Osteocyte (in vitro differentiated cells): Measurements from ENCODE around the gene FBH1. TPM values are rescaled to one million over a fixed set of nuclear protein-coding genes. Genes with fewer than 3 reads are reported as not detected.

Source experiments
- DNase-seq: peaks from one replicate; pipeline ENCODE4 v3.0.0; 2021; ENCODE audit warnings: mixed read lengths; ENCODE audit not compliant: unreplicated experiment; ENCODE audit errors: extremely low spot score
- H3K27ac Mint-ChIP-seq: one replicate; pipeline ENCODE4 v1.8.0; 2021; ENCODE audit warnings: mild to moderate bottlenecking, mixed read lengths; ENCODE audit not compliant: unreplicated experiment
- H3K27me3 Mint-ChIP-seq: one replicate; pipeline ENCODE4 v1.8.0; 2021; ENCODE audit warnings: mixed read lengths; ENCODE audit not compliant: unreplicated experiment
- H3K36me3 Mint-ChIP-seq: one replicate; pipeline ENCODE4 v1.8.0; 2021; ENCODE audit warnings: mixed read lengths; ENCODE audit not compliant: unreplicated experiment
- H3K4me1 Mint-ChIP-seq: one replicate; pipeline ENCODE4 v1.8.0; 2021; ENCODE audit warnings: mixed read lengths; ENCODE audit not compliant: unreplicated experiment
- H3K4me3 Mint-ChIP-seq: one replicate; pipeline ENCODE4 v1.8.0; 2021; ENCODE audit warnings: mild to moderate bottlenecking, moderate library complexity, mixed read lengths; ENCODE audit not compliant: unreplicated experiment
- H3K9me3 Mint-ChIP-seq: one replicate; pipeline ENCODE4 v1.8.0; 2021; ENCODE audit warnings: mixed read lengths; ENCODE audit not compliant: unreplicated experiment
- total RNA-seq: library from RNA; stranded (reverse); gene quantifications from 2 replicates; pipeline ENCODE4 v1.2.1, GENCODE V29; 2021
- TF ChIP-seq, protein P1 (sequence below): fragments of 200-600 bp; sonication (generic); IDR thresholded peaks from 2 replicates; pipeline ENCODE4 v1.5.0; 2021; ENCODE audit warnings: antibody characterized with exemption, mild to moderate bottlenecking, moderate library complexity

The FBH1 gene
- total RNA-seq, 1 donor from 2014 or later: 86.1 TPM

DNA sequence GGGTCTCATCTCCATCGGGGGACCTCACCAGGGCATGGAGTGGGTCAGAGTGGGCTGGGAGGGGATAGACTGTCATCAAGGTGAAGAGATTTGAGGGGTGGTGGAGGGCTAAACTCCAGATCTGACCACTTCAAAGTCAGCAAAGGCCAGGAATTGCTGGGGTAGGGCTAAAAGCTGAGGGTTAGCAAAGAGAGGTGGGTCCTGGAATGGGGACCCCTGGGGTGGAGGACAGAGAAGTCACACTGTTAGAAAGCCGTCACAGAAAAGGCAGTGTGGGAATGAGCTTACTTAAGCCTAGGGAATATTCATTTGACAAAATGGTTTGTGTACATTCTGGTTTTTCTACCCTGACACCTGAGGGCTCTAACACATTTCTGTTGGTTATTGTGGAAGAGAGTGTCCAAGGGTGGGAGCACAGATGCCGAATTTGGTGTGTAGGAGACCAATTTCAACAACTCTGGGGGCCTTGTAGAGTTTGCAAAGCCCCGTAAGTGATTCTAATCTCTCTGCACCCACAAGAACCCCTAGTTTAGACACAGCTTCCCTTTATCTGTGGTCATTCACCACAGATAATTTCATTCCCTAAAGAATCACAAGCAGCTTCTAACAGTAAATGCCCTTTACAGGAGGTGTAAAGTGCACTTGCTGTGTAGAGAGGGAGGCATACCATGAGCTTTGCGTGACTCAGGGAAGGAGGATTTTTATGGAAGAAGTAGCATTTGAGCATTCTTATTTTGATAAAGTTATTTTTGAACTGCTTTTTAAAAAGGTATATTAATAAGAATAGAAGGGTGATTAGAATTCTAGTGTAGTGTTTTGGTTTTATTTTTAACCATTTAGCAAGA, 6.4 kb downstream of the FBH1 start:
- Mint-ChIP-seq H3K9me3 (peaks cover 9% of the 10 kb centered on the region), H3K27ac (peak overlapping the region; percentile 29), H3K4me1 (peaks cover 17% of the 10 kb centered on the region), H3K4me3 (no peak overlapping the region), H3K27me3 (no peaks in the 10 kb centered on the region), H3K36me3 (peaks cover 37% of the 10 kb centered on the region)
- TF ChIP-seq, protein P1, sequence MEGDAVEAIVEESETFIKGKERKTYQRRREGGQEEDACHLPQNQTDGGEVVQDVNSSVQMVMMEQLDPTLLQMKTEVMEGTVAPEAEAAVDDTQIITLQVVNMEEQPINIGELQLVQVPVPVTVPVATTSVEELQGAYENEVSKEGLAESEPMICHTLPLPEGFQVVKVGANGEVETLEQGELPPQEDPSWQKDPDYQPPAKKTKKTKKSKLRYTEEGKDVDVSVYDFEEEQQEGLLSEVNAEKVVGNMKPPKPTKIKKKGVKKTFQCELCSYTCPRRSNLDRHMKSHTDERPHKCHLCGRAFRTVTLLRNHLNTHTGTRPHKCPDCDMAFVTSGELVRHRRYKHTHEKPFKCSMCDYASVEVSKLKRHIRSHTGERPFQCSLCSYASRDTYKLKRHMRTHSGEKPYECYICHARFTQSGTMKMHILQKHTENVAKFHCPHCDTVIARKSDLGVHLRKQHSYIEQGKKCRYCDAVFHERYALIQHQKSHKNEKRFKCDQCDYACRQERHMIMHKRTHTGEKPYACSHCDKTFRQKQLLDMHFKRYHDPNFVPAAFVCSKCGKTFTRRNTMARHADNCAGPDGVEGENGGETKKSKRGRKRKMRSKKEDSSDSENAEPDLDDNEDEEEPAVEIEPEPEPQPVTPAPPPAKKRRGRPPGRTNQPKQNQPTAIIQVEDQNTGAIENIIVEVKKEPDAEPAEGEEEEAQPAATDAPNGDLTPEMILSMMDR: no peak
- DNase-seq: no peak

DNA sequence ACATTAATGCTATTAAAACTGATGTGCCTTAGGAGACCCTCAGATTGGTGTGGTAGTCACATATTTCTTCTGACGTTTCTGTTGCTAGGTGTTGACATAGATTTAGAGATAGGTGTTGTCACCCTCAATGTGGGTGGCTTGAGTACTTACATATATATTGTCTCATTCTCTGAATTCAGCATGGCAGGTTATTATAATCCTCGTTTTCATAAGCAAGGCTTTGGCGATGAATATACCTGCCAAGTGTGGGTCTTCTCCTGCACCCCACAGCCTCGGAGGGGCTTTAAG, 7.0 kb downstream of the FBH1 start:
- Mint-ChIP-seq H3K9me3 (peaks cover 9% of the 10 kb centered on the region), H3K36me3 (peaks cover 37% of the 10 kb centered on the region)

DNA sequence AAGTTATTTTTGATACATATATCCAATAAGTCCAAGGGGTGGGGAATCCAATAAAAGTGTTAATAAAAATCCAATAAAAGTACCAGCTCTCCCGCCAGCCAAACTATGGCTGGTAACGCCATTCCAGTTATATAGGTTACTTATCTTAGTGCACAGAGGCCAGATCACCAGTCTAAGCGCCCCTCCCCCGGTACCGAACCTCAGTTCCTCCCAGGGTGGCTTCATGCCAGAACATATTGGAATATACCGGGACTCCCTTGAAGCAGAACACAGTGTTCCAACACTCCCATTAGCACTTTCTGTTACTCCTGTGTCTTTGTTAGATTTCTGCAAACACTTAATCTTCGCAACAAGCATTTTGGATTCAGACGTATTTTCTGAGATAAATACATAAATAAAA, 7.5 kb downstream of the FBH1 start:
- Mint-ChIP-seq H3K27me3 (no peaks in the 10 kb centered on the region), H3K4me1 (peaks cover 7% of the 10 kb centered on the region), H3K36me3 (peaks cover 37% of the 10 kb centered on the region), H3K4me3 (no peak overlapping the region), H3K9me3 (peaks cover 9% of the 10 kb centered on the region), H3K27ac (no peak overlapping the region)
- no peak for DNase-seq
- TF ChIP-seq, protein P1: no peak

More for the DNA sequence above, 7.0 kb downstream of the FBH1 start:
- no peaks in the 10 kb centered on the region for H3K27me3 Mint-ChIP-seq
- TF ChIP-seq, protein P1: no peak
- no peak overlapping the region for H3K4me3 Mint-ChIP-seq
- DNase-seq: no peak
- peaks cover 12% of the 10 kb centered on the region for H3K4me1 Mint-ChIP-seq
- no peak overlapping the region for H3K27ac Mint-ChIP-seq

DNA sequence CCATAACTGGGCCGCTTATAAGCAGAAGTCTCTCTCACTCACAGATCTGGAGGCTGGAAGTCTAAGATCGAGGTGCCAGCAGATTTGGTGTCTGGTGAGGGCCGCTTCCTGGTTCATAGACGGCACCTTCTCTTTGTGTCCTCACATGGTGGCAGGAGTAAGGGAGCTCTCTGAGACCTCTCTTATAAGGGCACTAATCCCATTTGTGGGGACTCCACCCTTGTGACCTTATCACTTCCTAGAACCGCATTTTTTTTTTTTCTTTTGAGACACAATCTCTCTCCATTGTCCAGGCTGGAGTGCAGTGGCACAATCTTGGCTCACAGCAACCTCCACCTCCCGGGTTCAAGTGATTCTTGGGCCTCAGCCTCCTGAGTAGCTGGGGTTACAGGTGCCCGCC, 8.1 kb downstream of the FBH1 start:
- no peak overlapping the region for H3K4me3 Mint-ChIP-seq
- no peak for DNase-seq
- peaks cover 9% of the 10 kb centered on the region for H3K9me3 Mint-ChIP-seq
- no peaks in the 10 kb centered on the region for H3K27me3 Mint-ChIP-seq
- TF ChIP-seq, protein P1: no peak
- H3K36me3 Mint-ChIP-seq: peaks cover 37% of the 10 kb centered on the region
- H3K27ac Mint-ChIP-seq: no peak overlapping the region
- peaks cover 3% of the 10 kb centered on the region for H3K4me1 Mint-ChIP-seq

DNA sequence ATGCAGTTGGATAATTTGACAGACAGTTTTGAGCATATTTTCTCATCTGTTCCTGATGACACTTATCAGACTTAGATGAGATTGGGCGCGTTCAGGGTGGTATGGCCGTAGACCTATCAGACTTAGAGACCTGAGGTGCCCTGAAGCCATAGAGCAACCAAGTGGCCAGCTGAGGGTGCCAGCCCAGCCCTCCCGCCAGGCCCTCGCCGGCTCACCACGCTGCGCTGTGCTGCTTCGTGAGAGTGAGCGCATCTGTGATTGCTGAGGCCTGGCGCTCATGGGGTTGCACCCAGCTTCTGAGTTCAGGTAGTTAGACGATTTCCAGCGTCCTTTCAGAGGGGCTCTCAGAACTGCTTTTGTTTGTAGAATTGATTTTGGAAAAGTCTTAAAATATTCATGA, 10.2 kb downstream of the FBH1 start:
- no peaks in the 10 kb centered on the region for H3K27me3 Mint-ChIP-seq
- H3K4me1 Mint-ChIP-seq: no peaks in the 10 kb centered on the region
- no peak for DNase-seq
- peaks cover 35% of the 10 kb centered on the region for H3K36me3 Mint-ChIP-seq
- TF ChIP-seq, protein P1: no peak
- no peak overlapping the region for H3K27ac Mint-ChIP-seq
- no peak overlapping the region for H3K4me3 Mint-ChIP-seq
- peaks cover 9% of the 10 kb centered on the region for H3K9me3 Mint-ChIP-seq
